NCI-H1417 (cell line): ENCODE measurements around the gene BICD1.

Experiments
- DNase-seq, 3 experiments: peaks; one replicate each; lab custom pipeline; 2025; lab: John Stamatoyannopoulos, UW

Gene BICD1

DNA sequence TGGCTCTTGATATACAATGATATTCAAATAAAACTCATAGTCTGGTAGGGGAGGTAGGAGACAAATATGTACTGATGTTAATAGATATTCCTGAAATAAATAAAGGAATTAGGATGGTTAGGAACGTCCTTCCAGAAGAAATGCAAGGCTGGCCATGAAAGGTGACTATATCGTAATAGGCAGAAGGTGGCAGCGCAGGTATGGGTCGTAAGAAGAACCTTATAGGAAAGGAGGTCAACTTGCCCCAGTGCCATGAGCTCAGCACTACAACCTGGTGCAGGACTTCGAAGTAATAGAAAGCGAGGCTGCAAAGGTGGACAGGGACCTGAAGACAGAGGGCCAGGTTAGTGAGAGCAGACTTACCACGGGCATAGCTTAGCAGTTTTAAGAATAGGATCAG is 237.4 kb downstream of the BICD1 start:
- peak in 1 of 3 experiments; percentile 21 for DNase-seq

DNA sequence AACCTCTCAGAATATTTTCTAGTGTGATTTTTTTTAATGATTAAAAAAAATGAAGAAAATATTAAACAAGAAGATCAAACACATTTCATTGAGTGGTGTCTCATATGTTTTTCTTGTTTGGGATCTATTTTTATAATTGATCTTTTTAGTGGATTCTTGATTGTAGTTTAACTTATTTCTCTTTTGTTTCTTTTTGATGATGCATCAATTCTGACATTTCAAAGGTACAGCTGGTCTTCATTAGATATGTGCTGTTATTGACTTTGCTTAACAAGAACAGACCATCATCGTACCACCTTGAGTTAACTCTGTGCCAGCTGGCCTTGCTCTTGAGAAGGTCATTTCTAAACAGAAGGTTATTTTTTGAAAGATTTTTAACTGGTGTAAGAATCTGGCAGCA is 246.9 kb downstream of the BICD1 start:
- peak in 1 of 3 experiments; percentile 9 for DNase-seq

DNA sequence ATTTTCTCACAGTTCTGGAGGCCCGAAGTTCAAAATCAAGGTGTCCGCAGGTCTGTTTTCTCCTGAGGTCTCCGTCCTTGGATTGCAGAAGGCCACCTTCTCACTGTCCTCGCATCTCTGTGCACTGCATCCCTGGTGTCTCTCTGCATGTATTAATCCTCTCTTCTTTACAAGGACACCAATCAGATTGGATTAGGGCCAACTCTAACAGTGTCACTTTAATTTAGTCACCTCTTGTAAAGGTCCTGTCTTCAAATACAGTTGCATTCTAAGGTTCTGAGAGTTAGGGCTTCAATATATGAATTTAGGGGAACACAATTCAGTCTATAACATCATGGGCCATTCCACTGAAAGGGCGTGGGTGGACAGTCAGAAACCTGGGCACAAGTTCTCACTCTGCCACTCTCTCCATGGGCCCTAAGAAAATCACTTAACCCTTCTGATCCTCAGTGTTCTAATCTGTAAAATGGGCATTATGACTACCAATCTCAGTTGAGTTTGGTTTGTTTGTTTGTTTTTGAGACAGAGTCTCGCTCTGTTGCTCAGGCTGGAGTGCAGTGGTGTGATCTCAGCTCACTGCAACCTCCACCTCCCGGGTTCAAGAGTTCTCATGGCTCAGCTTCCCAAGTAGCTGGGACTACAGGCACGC is 251.1 kb downstream of the BICD1 start:
- DNase-seq: no peak

DNA sequence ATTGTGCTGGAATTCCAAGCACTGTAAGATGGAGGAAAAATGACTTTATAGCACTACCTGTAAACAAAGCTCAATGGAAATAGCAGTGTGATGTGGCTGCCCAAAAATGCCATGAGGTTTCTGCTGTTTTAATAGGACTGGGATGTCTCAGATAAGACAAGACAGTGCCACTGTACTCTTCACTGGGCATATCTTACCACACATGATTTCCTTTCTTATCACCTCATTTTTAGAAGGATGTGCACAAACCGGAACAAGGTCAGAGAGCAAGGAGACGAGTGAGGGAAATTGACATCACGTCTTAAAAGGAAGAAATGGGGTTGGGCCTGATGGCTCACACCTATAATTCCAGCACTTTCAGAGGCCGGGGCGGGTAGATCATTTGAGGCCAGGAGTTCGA is 254.3 kb downstream of the BICD1 start:
- no peak for DNase-seq

DNA sequence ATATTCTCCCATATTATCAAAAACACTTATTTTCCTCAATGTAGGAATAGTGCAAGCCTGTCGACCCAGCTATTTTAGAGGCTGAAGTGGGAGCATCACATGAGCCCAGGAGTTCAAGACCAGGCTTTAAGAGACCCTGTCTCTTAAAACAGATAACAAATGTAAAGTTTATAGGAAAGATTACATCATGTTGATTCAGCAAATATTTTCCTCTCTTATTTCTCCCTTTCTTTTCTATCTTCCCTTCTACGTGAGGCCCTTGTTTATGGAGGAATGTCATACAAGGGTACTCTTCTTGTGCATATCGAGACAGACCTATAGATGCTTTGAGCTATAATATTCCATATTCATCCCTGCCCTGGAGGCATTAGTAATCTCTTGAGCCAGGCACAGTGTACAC is 256.2 kb downstream of the BICD1 start:
- no peak for DNase-seq

DNA sequence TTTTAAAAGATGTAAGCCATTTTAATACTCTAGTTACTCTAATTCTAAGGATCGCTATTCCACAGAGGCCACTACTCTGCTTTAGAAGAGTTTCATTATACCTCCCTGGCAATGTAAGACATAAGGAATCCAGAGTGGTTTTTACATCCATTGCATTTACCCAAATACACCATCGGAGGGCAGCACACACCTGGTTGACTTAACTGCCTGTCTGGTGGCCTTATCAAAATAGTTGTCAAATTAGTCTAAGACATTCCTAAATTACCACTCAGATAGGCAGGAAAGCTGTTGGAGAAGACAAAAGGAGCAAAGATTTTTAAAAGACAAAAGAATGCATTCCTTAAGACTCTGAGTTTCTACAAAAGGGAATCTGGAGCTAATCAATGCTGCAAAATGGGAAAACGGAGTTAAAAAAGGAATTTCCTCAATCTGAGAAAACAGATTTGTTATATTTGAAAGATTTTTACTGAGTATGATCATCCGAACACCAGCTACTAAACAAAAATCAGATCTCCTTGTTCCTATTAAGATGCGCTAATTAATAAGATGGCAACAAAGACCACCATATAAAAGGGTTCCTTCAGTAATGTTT is 258.9 kb downstream of the BICD1 start:
- peak; percentile 53 to 87 (median 62) for DNase-seq

DNA sequence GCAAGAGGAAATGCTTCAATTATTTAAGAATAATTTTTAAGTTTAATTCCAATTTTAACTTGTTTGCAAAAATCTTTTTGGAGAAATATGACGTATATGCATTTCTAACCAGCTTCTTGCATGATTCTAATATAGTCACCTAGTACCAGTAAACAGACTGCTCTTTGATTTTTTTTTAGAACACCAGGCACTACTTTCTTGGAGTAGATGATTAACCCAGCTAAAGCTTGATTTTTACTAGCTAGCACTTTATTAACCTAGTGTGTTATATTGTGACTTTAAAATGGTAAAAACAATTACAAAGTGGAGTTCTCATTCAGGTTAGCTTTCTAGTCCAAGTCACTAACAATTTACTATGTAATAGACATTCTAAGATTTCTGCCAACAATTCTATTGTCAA is 260.1 kb downstream of the BICD1 start:
- DNase-seq: no peak

DNA sequence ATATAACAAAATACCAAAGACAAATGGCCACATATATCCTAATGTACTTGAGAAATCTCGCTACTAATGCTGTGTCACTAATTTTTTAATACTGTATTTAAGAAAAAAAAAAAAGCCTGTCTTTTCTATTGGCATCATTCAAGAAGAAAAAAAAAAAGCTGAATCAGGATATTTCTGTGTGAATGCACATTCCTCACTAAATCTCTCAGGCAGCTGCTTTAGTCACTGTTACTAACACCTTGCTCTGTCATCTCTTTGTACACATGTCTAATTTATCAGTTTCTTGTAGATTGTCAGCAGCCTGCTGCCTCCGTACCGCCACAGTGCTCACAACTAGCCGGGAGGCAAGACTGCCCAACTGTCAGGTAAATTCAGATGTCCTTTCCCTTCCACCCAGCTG is 260.7 kb downstream of the BICD1 start:
- DNase-seq: no peak

DNA sequence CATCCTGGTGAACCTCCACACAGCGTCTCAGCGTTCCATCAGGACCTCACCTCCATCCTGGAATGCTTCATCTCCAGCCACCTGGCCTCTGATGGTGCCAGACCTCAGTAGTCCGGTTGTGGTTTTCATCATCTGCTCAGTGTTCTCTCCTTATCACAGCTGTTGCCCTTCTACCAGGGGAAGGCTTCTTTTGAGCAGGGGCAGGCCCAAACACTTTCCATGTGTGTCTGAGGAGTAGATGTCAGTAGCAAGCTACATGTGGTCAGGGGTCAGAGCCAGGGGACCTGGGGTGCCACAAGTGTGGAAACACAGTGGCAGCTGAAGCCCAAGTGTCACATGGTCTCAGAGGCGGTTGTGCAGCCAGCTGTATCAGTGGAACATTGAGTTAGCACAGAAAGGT is 262.6 kb downstream of the BICD1 start:
- no peak for DNase-seq

DNA sequence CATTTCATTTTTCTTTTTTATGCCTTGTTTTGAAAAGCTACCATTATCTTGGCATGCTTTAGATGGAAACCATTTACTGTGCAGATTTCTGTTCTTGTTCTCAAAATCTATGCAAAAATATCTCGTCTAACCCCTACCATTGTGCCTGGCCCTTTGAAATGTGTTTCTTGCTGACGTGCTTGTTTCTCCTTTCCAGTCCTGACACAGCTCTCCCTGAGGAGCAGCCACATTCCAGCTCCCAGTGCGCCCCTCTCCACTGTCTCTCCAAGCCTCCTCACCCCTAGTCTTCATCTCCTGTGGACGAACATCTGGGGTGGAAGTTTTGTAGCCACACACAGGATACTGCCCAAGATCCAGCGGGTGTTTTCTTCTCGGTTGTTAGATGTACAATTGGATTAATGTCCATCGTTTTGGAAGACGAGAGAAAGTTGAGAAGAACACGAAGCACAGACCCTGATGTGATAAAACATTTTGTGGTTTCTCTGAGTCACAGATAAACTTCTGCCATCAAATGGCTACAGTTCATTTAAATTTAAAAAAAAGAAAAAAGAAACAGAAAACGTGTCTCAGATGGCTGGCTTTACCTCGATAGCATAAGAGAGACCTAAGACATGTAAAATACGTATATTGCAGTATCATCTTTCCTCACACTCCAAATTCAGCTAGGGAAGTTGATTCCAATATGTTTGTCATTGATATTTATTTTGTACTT is 270.9 kb downstream of the BICD1 start:
- no peak for DNase-seq

DNA sequence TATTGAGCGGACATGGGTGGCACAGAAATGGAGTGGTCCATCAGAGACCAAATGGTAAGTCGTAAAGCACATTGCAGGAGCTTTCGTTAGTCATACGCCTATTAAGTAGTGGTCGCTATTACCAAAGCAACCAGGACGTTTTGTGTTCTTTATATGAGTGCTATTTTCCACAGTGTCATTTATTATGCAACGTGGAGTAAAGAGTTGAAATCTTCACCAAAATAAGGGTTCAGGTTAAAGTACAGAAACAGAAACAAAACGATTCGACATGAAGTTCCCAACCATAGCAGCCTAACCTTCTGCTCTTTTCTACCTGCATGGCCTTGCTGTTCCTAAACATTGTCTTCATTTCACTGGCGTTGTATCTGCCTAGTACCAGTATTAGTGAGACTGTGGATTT is 272.6 kb downstream of the BICD1 start:
- DNase-seq: no peak

DNA sequence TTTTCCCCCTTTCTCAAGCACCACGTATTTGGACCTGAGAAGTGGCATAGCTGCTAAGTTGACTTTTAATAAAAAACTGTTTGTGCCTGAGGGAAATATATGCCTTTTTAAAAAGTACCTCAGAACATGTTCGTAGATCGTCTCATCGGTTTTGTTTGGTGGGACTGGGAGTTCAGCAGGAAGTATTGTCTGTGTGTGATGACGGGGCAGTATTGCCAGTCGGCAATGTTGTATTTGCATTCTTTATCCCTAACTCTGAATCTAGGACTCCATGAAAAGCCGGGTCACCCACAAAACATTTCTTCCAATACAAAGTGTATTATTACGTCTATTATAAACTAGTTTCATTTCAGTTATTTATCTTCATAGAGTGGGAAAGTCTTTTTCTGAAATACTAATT is 273.0 kb downstream of the BICD1 start:
- DNase-seq: no peak

DNA sequence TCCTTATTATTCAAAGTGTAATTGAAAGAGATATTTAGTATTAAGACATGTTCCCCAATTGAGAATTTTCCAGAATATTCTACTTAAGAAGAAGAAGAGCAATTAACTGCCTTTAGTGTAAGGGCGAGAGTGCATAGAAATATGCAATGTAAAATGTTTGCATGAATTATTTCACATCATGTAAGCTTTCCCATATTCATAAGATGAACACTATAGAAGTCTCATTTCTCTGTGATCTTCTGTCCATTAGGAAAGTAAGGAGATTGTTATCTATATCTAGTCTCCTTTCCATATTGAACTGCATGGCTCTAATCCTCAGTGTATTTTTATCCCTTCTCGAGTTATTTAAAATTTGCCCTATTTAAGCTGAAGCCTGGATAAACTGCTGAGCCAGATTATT is 275.6 kb downstream of the BICD1 start:
- DNase-seq: no peak

DNA sequence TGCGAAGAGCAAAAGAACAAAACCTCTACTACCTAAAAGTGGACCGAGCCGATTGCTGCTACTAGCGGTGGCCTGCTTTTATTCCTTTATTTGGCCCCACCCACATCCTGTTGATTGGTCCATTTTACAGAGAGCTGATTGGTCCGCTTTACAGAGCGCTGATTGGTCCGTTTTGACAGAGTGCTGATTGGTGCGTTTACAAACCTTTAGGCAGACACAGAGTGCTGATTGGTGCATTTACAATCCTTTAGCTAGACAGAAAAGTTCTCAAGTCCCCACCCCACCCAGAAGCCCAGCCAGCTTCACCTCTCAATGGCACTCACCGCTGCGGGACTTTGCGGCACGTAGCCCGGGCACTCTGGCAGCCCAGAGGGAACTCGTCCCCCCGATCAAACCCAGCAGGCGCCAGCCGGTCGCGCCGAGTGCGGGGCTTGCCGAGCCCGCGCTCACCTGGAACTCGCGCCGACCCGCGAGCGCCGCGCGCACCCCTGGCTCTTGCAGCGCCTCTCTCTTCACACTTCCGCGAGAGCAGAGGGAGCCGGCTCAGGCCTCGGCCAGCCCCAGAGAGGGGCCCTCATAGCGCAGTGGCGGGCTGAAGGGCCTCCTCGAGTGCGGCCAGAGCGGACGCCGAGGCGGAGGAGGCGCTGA is 284.0 kb downstream of the BICD1 start:
- DNase-seq: peak; percentile 63 to 78 (median 66)

DNA sequence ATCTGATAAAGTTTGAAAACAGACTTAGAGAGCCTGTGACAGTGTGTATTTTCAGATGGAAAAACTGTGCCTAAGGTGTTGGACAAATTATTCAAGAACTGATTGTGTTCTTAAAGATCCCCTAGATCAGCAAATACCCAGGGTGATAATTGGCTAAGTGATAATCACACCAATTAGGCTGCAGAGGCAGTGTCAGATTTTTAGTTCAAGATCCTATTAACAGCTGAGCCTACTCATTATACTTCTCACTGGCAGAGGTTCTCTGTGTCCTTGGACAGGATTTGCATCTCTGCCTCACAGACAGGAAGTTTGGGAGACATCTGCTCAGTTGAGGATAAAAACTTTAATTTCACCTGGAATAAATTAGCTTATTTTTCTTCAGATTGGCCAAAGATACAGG is 288.4 kb downstream of the BICD1 start:
- DNase-seq: peak in 2 of 3 experiments; percentile 28 to 83

DNA sequence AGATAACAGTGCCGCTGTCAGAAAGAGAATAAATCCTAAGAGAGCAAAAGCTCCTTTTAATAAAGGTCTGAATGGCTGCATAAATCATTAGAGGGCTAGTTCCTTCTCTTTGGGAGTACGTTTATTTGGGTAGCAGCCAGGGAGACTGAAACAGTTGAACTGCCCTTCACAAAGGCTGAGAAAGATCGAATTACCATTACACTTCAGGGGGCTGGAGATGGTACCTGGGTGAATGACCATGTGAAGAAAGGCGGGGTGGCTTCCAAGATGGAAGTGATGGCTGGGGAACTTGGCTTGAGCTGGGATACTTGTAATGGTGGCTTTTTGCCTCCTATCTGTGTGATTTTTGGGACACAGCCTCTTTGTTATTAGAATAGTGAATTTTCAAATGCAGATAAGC is 291.0 kb downstream of the BICD1 start:
- peak in 2 of 3 experiments; percentile 23 to 32 for DNase-seq

DNA sequence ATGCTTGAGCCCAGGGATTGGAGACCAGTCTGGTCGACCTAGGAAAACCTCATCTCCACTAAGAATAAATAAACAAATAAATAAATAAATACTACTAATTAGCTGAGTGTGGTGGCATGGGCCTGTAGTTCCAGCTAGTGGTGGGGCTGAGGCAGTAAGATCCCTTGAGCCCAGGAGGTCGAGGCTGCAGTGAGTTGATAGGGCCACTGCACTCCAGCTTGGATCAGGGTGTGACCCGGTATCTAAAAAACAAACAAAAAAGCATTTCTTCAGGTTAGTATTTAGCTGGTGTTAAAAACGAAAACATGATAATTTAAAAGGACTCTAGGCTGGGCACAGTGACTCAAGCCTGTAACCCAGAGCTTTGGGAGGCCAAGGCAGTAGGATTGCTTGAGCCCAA is 291.5 kb downstream of the BICD1 start:
- no peak for DNase-seq

DNA sequence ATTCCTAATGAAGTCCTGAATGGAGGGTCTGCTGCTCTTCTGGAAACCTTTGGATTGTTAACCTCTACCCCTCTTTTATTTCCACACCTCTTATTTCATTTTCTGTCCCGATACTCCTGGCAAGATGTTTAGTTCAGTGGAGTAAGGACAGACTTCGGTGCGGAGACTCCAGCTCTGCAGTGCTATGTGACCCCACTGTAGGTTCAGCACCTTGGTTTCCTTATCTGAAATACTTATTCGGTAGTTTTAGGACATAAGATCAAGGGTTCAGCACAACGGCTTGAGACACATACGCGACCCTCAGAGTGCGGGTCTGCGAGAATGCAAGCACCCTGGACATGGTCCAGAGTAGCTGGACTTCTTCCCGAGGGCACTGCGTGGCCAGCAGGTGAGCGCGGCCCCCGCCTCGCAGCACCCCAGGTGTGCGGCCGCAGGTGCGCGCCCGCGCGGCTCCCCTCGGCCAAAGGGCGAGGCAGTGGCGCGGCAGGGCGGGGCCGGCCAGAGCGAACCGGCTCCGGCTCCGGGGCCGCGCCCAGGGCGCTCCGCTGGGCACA is 292.2 kb downstream of the BICD1 start:
- DNase-seq: no peak

DNA sequence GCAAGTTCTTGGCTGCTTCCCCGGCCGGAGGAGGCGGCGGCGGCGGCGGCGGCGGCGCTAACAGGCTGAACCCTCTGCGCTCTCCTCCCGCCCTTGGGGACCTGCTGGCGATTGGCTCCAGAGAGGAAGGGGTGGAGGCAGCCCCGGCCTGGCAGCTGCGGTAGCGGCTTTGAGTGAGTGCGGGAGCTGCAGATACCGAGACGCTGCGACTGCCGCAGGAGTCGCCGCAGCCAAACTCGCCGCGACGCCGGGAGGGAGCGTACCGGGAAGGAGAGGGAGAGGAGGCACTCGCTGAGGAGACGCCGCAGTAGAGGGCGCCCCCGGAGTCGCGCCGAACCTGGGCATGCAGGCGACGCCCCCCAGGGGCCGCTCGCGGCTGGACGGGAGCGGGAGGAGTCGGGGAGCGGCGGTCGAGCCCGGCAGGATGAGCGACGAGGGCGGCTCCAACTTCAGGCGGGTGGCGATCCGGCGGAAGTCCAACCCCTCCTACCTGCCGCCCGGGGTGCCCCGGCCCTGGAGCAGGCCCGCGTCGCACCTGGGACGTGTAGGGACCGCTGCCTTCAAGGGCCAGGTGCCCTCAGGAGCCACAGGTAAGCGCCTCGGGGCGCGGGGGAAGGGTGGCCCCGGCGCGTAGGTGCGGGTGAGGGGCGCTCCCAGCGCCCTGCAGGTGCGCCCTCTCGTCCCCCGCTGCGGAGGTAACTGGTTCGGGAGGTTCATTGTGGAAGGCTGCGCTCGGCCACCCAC is 292.9 kb downstream of the BICD1 start, which contains the start of gene FGD4:
Gene FGD4, plus strand, starts transcription at position 189 of the 744 bp plus-strand sequence.
- DNase-seq: peak; percentile 74 to 98 (median 95)

DNA sequence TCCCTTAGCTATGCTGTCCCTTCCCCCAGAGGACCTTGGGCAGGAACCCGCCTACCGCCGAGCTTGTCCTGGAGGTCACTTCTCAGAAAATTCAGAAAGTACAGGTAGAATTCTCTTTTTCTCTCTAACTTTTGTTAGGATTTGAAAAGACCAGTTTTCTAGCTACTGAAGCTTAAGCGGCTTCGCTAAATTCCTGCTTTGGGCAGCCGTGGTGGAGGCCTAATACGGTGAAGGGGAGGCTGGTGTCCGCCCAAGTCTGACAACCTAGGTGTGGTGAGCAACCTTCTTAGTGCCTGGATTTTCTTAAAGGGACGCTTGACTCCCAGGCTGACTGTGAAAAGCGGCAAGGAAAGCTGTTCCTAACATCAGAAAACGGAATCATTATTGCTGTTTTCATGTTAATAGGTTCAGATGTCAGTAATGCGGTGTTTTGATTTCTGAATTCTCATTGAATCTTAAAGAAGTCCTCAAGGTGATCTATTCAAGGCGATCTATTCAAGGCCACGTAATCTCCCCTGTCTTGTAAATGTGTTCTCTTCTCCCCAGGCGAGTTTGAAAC is 293.5 kb downstream of the BICD1 start:
- DNase-seq: peak in 2 of 3 experiments; percentile 41 to 83

DNA sequence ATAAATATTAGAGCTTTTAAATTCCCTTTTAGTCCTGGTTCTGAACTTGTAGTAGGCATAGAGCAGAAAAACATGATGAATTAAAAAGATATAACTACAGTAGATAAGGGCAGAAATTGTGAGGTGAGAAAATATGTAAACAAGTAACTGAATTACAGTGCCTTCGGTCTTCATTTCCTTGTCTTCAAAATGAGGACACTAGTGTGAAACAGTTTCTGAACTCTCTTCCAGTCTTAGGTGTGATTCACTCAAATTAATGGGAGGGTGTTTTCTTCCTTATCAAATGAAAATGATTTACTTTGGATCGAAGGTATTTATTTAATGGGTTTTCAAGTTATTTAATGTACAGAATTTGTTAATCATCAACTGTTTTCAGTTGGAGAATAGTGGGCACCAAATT is 294.2 kb downstream of the BICD1 start:
- peak in 1 of 3 experiments; percentile 47 for DNase-seq
